GM23338 (cell line): ENCODE data around the gene HINT2.

Experiments used
- CREB1 ChIP-seq: fragments of 250-450 bp; sonication (Bioruptor Pico); IDR thresholded peaks from 2 replicates; pipeline ENCODE4 v1.5.0; 2020; ENCODE audit warnings: low read depth, mild to moderate bottlenecking, moderate library complexity
- CTCF ChIP-seq, 2 experiments: fragments of 200-600 bp in 1 of 2; sonication (generic) in 1 of 2; conservative IDR thresholded peaks; 2 replicates each; pipeline versions ENCODE4 v1.5.1 to v1.6.1; 2016 to 2017; ENCODE audit warnings: antibody characterized with exemption in 2 of 2, low read depth in 2 of 2, mild to moderate bottlenecking in 2 of 2, moderate library complexity in 1 of 2
- EZH2 ChIP-seq: fragments of 200-600 bp; sonication (generic); IDR thresholded peaks from one replicate; pipeline ENCODE4 v1.8.0; 2017; ENCODE audit warnings: antibody characterized with exemption, mild to moderate bottlenecking, low read depth; ENCODE audit not compliant: unreplicated experiment
- EZH2phosphoT487 ChIP-seq: fragments of 200-600 bp; sonication (generic); IDR thresholded peaks from one replicate; pipeline ENCODE4 v1.8.1; 2018; ENCODE audit warnings: antibody characterized with exemption; ENCODE audit not compliant: unreplicated experiment
- JUNB ChIP-seq: IDR thresholded peaks from one replicate; pipeline ENCODE4 v1.6.1; 2016; ENCODE audit warnings: antibody characterized with exemption; ENCODE audit not compliant: unreplicated experiment
- POLR2AphosphoS5 ChIP-seq: IDR thresholded peaks from 2 replicates; pipeline ENCODE4 v1.6.1; 2016; ENCODE audit warnings: antibody characterized with exemption, low read depth
- REST ChIP-seq: IDR thresholded peaks from one replicate; pipeline ENCODE4 v1.6.1; 2018; ENCODE audit warnings: antibody characterized with exemption; ENCODE audit not compliant: unreplicated experiment
- STAT1 ChIP-seq: IDR thresholded peaks from one replicate; pipeline ENCODE4 v1.6.1; 2016; ENCODE audit warnings: antibody characterized with exemption; ENCODE audit not compliant: unreplicated experiment
- ZNF331 ChIP-seq: fragments of 250-450 bp; sonication (Bioruptor Pico); IDR thresholded peaks from 2 replicates; pipeline ENCODE4 v1.5.0; 2020; ENCODE audit warnings: low read depth, mild to moderate bottlenecking, moderate library complexity
- TF ChIP-seq, protein P1 (sequence below): IDR thresholded peaks from 2 replicates; pipeline ENCODE4 v1.6.1; 2016; ENCODE audit warnings: antibody characterized with exemption

DNA sequence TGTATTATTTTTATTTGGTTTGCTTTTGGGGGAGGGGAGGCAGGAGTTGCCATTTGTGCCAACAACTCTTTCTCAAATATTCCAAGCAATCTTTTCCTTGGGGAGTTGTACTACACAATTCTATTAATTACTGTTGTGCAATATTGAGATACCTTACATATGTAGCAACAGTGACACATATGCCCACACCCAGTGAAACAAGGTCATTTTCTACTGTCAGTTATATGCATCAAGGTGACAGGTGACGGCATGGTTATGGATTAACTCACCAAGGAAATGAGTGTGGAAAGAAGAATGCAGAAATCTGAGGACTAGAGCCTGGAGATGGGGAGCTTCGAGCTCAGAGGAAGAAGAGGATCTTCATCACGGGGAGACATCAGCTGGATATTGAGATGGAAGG is 42.9 kb downstream of the HINT2 start:
- no peak for TF ChIP-seq CTCF (conservative IDR thresholded peaks at IDR 0.05; ENCODE audit: low read depth in 2 of 2)
- TF ChIP-seq EZH2, result no peak
- no peak for TF ChIP-seq POLR2AphosphoS5
- TF ChIP-seq REST, result no peak
- TF ChIP-seq EZH2phosphoT487, result no peak
- TF ChIP-seq JUNB, result no peak
- no peak for TF ChIP-seq CREB1
- TF ChIP-seq ZNF331 (CRISPR knock-in tag), result no peak
- TF ChIP-seq, protein P1, sequence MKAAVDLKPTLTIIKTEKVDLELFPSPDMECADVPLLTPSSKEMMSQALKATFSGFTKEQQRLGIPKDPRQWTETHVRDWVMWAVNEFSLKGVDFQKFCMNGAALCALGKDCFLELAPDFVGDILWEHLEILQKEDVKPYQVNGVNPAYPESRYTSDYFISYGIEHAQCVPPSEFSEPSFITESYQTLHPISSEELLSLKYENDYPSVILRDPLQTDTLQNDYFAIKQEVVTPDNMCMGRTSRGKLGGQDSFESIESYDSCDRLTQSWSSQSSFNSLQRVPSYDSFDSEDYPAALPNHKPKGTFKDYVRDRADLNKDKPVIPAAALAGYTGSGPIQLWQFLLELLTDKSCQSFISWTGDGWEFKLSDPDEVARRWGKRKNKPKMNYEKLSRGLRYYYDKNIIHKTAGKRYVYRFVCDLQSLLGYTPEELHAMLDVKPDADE, result no peak
- no peak for TF ChIP-seq STAT1
